PFSK-1 (cell line): ENCODE results near the gene NCAN.

Experiments
- FOXP2 ChIP-seq: optimal IDR thresholded peaks from 2 replicates; pipeline ENCODE3; 2011; ENCODE audit warnings: borderline replicate concordance, control low read depth, inconsistent platforms; ENCODE audit not compliant: insufficient read depth; ENCODE audit errors: extremely low read length, extremely low read depth
- POLR2AphosphoS5 ChIP-seq: IDR thresholded peaks from 2 replicates; pipeline ENCODE4 v1.6.1; 2012; ENCODE audit warnings: low read depth, mild to moderate bottlenecking, control low read depth, low read length, moderate library complexity
- REST ChIP-seq, 2 experiments: IDR thresholded peaks; 2 replicates each; pipeline versions ENCODE4 v1.6.1 to v1.8.0; 2011 to 2012; ENCODE audit warnings: low read depth in 2 of 2, low read length in 2 of 2, control low read depth in 1 of 2, inconsistent platforms in 1 of 2, mild to moderate bottlenecking in 1 of 2, moderate library complexity in 1 of 2; ENCODE audit not compliant: insufficient read depth in 1 of 2
- SIN3A ChIP-seq: IDR thresholded peaks from 2 replicates; pipeline ENCODE4 v1.6.1; 2012; ENCODE audit warnings: mild to moderate bottlenecking, low read length, moderate library complexity, borderline replicate concordance; ENCODE audit not compliant: insufficient read depth
- TAF1 ChIP-seq: IDR thresholded peaks from 2 replicates; pipeline ENCODE4 v1.6.1; 2012; ENCODE audit warnings: low read length, control low read depth, borderline replicate concordance; ENCODE audit not compliant: insufficient read depth

The NCAN gene

DNA sequence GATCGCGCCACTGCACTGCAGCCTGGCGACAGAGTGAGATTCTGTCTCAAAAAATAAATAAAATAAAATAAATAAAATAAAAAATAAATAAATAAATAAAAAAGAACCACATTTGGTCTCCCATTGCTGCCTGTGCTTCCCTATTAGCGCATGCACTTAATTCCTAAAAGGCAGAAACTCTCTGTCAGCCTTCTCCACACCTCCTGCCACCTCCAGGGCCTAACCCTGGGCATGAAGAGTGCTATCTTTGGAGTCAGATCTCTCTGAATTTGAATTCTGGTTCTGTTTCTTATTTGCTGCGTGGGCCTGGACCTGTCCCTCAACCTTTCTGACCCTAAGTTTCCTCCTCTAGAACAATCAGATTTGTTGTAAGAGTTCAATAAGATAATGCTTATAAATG, 11.3 kb downstream of the NCAN start:
- TF ChIP-seq TAF1, result no peak
- no peak for TF ChIP-seq POLR2AphosphoS5
- no peak for TF ChIP-seq FOXP2
- no peak for TF ChIP-seq REST (IDR thresholded peaks at IDR 0.05; ENCODE audit: insufficient read depth in 1 of 2, low read depth in 2 of 2, low read length in 2 of 2)
- TF ChIP-seq SIN3A, result no peak

DNA sequence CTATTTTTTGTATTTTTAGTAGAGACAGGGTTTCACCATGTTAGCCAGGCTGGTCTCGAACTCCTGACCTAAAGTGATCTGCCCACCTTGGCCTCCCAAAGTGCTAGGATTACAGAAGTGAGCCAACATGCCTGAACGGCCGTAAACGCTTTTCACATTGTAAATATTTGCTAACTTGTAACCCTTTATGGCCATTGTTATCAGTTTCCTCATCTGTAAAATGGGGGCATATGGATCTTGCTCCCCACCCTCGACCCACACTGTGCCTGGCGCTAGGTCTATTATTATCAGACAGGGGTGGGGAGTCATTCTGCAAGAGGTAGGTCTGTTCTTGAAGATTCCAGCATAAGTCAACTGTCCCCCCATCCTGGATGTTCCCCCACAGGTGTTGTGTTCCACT, 11.9 kb downstream of the NCAN start:
- TF ChIP-seq REST (IDR thresholded peaks at IDR 0.05; ENCODE audit: insufficient read depth in 1 of 2, low read depth in 2 of 2, low read length in 2 of 2) (no peak), FOXP2 (no peak), SIN3A (no peak), TAF1 (no peak), POLR2AphosphoS5 (no peak)

- TF ChIP-seq SIN3A, result no peak
Observed at GRCh38 chr19:19224150-19224851, 12.5 kb downstream of the NCAN start.

DNA sequence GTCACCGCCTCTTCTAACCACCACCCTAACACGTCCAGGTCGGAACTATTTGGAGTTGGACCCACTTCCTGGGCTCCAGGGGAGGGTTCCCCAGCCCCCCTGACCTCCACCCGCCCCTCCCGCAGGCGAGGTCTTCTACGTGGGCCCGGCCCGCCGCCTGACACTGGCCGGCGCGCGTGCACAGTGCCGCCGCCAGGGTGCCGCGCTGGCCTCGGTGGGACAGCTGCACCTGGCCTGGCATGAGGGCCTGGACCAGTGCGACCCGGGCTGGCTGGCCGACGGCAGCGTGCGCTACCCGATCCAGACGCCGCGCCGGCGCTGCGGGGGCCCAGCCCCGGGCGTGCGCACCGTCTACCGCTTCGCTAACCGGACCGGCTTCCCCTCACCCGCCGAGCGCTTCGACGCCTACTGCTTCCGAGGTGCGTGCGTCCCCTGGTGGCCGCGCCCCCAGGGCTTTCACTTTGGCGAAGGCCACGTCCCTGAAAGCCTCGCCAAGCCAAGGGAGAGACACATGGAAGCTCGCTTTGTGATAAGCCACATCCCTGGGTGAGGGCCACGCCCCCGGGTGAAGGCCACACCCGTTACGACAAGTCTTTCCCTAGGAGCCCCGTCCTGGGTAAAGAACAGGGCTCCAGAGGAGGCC, 13.2 kb downstream of the NCAN start:
- TF ChIP-seq POLR2AphosphoS5, result no peak
- TF ChIP-seq REST (IDR thresholded peaks at IDR 0.05; ENCODE audit: insufficient read depth in 1 of 2, low read depth in 2 of 2, low read length in 2 of 2), result no peak
- TF ChIP-seq SIN3A, result no peak
- no peak for TF ChIP-seq TAF1
- TF ChIP-seq FOXP2, result no peak

DNA sequence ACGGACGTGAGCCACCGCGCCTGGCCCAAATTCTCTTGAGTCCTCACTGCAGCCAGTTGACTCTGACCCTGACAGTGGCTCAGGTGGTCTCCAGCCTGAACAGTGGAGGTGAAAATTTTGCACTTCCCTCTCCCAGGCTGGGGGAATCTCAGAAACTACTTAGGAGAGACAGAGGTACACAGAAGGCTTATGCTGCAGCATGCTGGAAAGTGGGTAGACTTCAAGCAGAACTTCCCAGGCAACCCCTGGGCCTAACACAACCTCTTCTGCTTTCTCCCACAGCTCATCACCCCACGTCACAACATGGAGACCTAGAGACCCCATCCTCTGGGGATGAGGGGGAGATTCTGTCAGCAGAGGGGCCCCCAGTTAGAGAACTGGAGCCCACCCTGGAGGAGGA, 14.4 kb downstream of the NCAN start:
- no peak for TF ChIP-seq SIN3A

GRCh38 chr19:19226663-19227062, 14.9 kb downstream of the NCAN start:
- no peak for TF ChIP-seq POLR2AphosphoS5
- TF ChIP-seq FOXP2, result no peak
- TF ChIP-seq REST (IDR thresholded peaks at IDR 0.05; ENCODE audit: insufficient read depth in 1 of 2, low read depth in 2 of 2, low read length in 2 of 2), result no peak
- no peak for TF ChIP-seq TAF1
- no peak for TF ChIP-seq SIN3A
